ENCODE measurements around the gene ZNF609. TPM values are rescaled to one million over a fixed set of nuclear protein-coding genes. Genes with fewer than 3 reads are reported as not detected.
A peak's percentile ranks its signal among the peaks of the same experiment; 100 is the strongest.

The ZNF609 gene
- total and polyA plus RNA-seq, 10 of the 15 experiments (the other 5 are each of a cell fraction or from before 2014, with no cell fraction given): 5.1 to 35.3 (median 13.6) TPM

DNA sequence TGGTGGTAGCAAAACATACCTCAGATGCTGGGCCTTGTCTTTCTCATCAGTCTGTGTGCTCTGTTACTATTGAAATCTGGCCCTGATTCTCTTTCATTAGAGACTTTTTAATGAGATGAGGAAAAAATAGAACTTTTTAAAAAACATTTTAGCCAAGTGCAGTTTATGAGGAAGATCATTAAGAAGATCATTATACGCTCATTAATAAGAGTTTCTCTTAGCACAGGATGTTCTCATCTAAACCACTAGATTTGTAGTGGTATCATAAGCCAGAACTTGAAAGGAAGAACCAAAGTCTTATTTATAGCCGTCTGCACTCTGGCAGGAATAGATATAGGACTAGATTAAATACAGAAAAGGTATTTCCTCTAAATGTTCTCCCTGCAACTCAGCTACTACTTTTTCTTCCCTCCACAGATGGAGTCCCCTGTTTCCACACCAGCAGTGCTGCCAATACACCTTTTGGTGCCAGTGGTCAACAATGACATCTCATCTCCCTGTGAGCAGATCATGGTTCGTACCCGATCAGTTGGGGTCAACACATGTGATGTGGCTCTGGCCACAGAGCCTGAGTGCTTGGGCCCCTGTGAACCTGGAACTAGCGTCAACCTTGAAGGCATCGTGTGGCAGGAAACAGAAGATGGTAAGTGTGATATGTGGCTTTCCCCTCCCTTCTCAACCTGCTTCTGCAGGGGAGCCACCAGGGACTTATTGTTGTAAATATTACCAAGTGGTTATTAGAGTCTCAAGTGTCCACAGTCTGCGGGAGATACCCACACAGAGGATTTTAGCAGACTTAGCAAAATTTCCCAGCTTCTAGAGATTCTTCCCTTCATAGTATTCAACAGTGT lies 162.3 kb downstream of the ZNF609 start (continued):
- no peak for TF ChIP-seq HDAC6 (IDR thresholded peaks at IDR 0.05; ENCODE audit: unreplicated experiment)
- peak; percentile 89 for TF ChIP-seq NR2F1 (conservative IDR thresholded peaks at IDR 0.05)
- TF ChIP-seq ETV6 (conservative IDR thresholded peaks at IDR 0.05 in 1 of 2, IDR thresholded peaks at IDR 0.05 in 1 of 2; ENCODE audit: borderline replicate concordance in 1 of 2, low read depth in 1 of 2): peak in 1 of 2 experiments; percentile 29; a peak in 1 of 4 replicates
- peak; percentile 99 for TF ChIP-seq MTA2 (IDR thresholded peaks at IDR 0.05; ENCODE audit: low read depth)
- TF ChIP-seq, protein P1, sequence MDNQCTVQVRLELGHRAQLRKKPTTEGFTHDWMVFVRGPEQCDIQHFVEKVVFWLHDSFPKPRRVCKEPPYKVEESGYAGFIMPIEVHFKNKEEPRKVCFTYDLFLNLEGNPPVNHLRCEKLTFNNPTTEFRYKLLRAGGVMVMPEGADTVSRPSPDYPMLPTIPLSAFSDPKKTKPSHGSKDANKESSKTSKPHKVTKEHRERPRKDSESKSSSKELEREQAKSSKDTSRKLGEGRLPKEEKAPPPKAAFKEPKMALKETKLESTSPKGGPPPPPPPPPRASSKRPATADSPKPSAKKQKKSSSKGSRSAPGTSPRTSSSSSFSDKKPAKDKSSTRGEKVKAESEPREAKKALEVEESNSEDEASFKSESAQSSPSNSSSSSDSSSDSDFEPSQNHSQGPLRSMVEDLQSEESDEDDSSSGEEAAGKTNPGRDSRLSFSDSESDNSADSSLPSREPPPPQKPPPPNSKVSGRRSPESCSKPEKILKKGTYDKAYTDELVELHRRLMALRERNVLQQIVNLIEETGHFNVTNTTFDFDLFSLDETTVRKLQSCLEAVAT (IDR thresholded peaks at IDR 0.05): peak; percentile 87
- peak; percentile 65 to 83; a peak in 3 of 4 replicates for TF ChIP-seq BHLHE40 (IDR thresholded peaks at IDR 0.05; ENCODE audit: borderline replicate concordance in 1 of 2, low read depth in 2 of 2, low read length in 1 of 2)
- TF ChIP-seq PAX8 (IDR thresholded peaks at IDR 0.05): no peak
- no peak for TF ChIP-seq ASH2L (IDR thresholded peaks at IDR 0.05; ENCODE audit: borderline replicate concordance, low read depth)
- TF ChIP-seq PAX5 (IDR thresholded peaks at IDR 0.05; ENCODE audit: borderline replicate concordance, low read depth, low read length): peak; percentile 66; the same call in 1 of the 2 replicates
- TF ChIP-seq, protein P2, sequence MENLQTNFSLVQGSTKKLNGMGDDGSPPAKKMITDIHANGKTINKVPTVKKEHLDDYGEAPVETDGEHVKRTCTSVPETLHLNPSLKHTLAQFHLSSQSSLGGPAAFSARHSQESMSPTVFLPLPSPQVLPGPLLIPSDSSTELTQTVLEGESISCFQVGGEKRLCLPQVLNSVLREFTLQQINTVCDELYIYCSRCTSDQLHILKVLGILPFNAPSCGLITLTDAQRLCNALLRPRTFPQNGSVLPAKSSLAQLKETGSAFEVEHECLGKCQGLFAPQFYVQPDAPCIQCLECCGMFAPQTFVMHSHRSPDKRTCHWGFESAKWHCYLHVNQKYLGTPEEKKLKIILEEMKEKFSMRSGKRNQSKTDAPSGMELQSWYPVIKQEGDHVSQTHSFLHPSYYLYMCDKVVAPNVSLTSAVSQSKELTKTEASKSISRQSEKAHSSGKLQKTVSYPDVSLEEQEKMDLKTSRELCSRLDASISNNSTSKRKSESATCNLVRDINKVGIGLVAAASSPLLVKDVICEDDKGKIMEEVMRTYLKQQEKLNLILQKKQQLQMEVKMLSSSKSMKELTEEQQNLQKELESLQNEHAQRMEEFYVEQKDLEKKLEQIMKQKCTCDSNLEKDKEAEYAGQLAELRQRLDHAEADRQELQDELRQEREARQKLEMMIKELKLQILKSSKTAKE (IDR thresholded peaks at IDR 0.05; ENCODE audit: low read depth, poor library complexity, severe bottlenecking): peak; percentile 83
- peak; percentile 83; the same call in 1 of the 2 replicates for TF ChIP-seq HDGF (IDR thresholded peaks at IDR 0.05)
- peak; percentile 87 to 91; a peak in 3 of 4 replicates for TF ChIP-seq IKZF2 (IDR thresholded peaks at IDR 0.05)
